ENCODE data around the gene LINC00237. TPM values are rescaled to one million over a fixed set of nuclear protein-coding genes. Genes with fewer than 3 reads are reported as not detected.

The LINC00237 gene
- polyA plus RNA-seq, 3 donors: not detected

GRCh38 chr20:21100578-21101452 lies 5.3 kb downstream of the LINC00237 start:
- DNase-seq (ENCODE audit: low read depth in 3 of 3, low spot score in 2 of 3): no peak

GRCh38 chr20:21099751-21100577 lies 6.2 kb downstream of the LINC00237 start:
- no peak for DNase-seq (ENCODE audit: low read depth in 3 of 3, low spot score in 2 of 3)

DNA sequence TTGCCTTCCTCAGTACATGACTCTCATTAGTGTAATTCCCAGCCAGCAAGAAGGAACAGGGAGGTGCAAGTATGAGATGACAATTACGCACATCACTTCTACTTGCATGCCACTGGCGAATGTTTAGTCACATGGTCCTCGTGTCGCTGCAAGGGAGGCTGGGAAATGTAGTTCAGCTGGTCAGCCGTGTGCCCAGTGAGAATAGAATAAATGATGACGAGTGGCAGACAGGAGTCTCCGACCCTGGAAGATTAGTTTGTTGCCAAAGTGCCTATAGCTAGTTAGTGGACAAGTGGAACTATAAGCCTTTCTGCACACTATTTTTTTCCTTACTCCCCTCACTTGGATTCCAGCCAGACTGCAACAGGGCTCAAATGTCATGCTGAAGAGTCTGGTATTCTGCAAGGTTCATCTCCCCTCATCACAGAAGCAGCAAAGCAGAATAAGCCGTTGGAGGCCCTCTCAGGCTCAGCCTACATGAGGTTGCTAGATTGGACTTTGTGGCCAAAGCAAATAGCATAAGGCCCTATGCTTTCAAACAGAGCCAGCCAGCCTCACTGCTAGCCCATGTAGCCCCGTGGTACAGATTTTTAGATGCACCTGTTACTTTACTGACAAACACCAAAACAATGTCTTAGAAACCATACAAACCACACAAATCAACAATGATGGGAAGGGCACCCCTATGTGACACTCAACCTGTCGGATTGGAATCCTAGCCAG lies 9.7 kb downstream of the LINC00237 start:
- DNase-seq (ENCODE audit: low read depth in 3 of 3, low spot score in 2 of 3): no peak

- no peak for DNase-seq (ENCODE audit: low read depth in 3 of 3, low spot score in 2 of 3)
Measured at GRCh38 chr20:21092806-21093205, 13.4 kb downstream of the LINC00237 start.

DNA sequence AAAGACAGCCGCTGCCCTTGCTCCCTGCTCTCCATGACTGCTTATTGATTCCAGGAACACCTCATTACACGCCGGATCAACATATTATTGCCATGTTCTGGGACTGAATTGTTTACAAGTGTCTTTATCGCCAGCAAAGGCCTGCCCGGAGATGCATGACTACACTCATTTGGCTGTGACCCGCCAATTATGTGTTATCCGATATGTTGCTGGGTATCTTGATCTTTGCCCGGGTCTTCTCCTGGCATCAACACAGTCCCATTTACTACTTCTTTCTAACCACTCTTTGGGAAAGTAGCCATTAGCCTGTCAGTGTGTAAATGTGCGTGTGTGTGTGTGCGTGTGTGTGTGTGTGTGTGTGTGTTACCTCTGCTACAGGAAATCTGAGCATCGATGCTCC lies 15.4 kb downstream of the LINC00237 start:
- DNase-seq (ENCODE audit: low read depth in 3 of 3, low spot score in 2 of 3): no peak

DNA sequence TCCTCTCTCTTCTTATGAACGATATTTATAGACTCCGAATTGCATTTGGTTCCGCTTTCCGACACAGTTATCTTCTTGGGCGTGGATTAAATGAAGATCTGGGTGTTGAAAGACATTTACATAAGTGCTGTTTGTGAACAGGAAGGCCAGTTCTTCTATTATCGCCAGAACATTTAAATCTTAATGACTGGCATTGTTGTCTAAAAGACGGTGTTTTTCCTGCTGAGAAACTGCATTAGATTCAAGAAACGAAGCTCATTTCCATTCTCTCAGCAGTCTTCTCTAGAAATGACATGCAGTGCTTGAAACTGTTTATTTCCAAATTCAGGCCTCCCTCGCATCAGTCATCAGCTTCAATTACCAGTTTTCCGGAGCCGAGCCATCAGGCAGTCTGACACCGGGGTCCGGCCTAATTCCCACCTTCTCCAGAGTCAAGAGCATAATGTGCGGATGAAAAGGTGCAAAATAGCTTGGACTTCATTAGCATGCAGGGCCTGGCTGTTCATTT lies 16.0 kb downstream of the LINC00237 start:
- DNase-seq (ENCODE audit: low read depth in 3 of 3, low spot score in 2 of 3): no peak

DNA sequence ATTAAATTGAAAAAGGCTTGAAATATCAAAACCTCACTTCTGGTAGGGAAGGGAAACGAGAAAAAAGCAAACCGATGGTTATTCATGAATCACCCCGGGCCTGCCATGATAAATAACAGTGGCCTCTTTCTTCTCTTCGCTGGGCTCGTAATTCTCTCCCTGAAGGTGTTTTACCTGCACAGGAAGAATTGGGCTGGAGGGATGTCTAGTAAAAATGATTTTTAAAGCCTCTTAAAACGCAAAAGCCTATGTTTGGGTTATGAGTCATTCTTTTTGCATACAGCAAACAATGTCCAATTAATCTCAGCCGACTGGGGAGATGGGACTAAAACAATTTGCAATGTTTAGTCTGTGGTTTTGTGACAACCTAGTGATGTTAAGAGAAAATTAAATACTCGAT lies 16.8 kb downstream of the LINC00237 start:
- DNase-seq (ENCODE audit: low read depth in 3 of 3, low spot score in 2 of 3): no peak

DNA sequence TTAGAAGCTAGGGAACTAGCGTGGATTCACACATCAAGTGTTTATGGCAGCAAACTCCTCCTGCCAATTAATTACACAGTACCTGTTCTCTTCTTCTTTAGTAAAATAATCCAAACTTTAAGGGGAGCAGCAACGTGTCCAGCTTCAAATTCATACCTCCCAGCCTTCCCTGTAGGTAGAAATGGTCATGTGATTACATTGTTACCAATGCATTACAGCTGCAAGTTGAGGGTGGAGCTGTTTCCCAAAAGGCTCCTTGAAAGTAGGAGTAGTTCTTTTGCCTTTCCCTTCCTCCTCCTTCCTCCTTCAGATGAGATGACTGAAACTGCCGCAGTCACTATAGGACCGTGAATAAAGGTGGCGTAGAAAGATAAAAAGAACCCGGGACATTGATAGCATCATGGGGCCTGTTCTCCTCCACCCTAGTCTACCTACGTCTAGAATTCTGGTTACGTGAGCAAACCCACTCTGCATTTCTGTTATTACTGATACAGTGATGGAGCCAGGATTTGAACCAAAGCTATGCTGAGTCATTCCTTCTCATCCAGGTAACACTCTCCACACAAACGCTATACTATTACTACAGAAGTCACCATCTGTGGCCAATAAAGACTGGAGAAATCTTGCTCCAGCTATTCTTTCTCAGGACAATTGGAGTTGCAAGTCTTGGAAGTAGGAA lies 18.2 kb downstream of the LINC00237 start:
- no peak for DNase-seq (ENCODE audit: low read depth in 3 of 3, low spot score in 2 of 3)

DNA sequence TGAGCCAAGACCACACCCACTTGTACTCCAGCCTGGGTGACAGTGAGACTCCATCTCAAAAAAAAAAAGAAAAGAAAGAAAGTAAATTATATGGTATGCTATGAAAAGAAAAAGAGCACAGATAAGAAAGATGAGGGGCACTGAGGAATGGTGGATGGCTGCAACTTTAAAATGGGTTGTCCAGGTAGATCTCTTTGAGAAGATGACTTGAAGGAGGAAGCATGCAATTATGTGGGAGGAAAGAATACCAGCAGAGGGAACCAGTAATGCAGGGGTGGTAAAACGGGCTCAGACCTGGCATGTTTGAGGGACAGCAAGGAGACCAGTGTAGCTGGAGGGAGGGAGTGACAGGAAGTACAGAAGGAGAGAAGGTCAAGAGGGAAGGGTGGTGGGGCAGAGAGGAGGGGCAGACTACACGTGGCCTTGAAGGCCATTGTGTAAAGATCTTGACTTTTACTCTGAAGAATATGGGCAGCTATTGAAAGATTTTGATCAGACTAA lies 22.3 kb downstream of the LINC00237 start:
- DNase-seq (ENCODE audit: low read depth in 3 of 3, low spot score in 2 of 3): no peak

DNA sequence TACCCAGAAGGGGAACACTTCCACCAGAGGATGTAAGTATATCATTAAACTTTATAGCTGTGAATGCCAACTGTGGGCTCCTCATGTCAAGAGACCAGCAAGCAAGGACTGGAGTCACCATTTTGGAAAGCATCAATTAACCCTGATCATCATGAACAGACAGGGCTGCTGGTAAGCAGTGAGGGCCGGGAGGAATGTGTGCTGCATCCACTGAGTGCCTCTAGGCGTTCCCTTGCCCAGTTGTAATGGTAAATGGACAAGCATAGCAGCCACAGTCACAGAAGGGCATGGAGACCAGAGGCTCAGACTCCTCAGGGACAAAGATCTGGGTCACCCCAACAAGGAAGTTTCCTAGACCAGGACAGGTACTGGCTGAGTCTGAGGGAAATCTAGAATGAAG lies 23.6 kb downstream of the LINC00237 start:
- DNase-seq (ENCODE audit: low read depth in 3 of 3, low spot score in 2 of 3): no peak

DNA sequence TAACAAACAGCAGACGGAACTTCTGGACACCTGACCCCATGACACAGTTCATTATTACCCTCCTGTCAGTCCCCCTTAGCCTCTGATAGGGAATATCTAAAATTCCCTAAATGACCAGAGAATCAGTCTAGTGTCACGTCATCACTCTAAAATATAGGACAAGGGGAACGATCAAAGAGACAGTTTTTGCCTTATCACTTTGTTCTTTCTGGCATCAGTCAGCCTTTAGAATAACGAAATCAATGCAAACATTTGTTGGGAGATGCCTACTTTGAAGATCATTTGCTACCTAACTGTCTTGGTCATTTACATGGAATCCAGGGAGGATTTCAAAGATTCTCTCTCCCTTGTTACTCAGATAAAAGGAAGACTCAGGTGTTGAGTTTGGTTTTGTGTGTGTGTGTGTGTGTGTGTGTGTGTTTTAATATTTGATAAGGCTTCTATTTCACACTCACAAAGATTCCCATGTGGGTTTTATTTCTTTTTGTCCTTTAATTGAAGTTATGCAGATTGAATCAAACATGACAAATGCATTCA lies 28.3 kb downstream of the LINC00237 start:
- no peak for DNase-seq (ENCODE audit: low read depth in 3 of 3, low spot score in 2 of 3)

GRCh38 chr20:21076073-21076472 lies 30.1 kb downstream of the LINC00237 start:
- DNase-seq (ENCODE audit: low read depth in 3 of 3, low spot score in 2 of 3): no peak

DNA sequence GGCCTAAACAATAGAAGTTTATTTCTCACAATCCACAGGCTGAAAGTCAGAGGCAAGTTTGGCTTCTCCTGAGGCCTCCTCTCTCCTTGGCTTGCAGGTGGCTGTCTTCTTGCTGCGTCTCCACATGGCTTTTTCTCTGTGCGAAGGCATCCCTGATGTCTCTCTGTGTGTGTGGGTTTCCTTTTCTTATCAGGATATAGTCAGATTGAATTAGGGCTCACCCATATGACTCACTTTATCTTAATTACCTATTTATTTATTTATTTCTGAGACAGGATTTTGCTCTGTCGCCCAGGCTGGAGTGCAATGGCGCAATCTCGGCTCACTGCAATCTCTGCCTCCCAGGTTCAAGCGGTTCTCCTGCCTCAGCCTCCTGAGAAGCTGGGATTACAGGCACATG lies 30.7 kb downstream of the LINC00237 start:
- DNase-seq (ENCODE audit: low read depth in 3 of 3, low spot score in 2 of 3): no peak

- no peak for DNase-seq (ENCODE audit: low read depth in 3 of 3, low spot score in 2 of 3)
Measured at GRCh38 chr20:21074605-21075336, 31.4 kb downstream of the LINC00237 start.

DNA sequence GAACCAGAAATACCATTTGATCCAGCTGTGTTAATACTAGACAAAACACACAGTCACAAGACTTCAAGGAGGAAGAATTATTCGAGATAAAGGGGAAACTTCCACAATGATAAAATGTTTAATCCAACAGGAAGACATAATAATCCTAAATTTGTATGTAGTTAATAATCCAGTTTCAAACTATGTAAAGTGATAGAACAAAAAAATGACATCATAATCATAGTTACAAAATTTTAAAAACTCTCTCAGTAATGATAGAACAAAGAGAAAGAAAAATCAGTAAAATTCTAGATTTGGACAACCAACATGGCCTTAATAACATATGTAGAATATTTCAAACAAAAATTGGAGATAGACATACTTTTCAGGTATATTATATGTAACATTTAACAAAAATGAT lies 38.9 kb downstream of the LINC00237 start:
- no peak for DNase-seq (ENCODE audit: low read depth in 3 of 3, low spot score in 2 of 3)

GRCh38 chr20:21064924-21065323 lies 41.2 kb downstream of the LINC00237 start:
- DNase-seq (ENCODE audit: low read depth in 3 of 3, low spot score in 2 of 3): no peak

- DNase-seq (ENCODE audit: low read depth in 3 of 3, low spot score in 2 of 3): no peak
Measured at GRCh38 chr20:21063276-21063675, 42.9 kb downstream of the LINC00237 start.

DNA sequence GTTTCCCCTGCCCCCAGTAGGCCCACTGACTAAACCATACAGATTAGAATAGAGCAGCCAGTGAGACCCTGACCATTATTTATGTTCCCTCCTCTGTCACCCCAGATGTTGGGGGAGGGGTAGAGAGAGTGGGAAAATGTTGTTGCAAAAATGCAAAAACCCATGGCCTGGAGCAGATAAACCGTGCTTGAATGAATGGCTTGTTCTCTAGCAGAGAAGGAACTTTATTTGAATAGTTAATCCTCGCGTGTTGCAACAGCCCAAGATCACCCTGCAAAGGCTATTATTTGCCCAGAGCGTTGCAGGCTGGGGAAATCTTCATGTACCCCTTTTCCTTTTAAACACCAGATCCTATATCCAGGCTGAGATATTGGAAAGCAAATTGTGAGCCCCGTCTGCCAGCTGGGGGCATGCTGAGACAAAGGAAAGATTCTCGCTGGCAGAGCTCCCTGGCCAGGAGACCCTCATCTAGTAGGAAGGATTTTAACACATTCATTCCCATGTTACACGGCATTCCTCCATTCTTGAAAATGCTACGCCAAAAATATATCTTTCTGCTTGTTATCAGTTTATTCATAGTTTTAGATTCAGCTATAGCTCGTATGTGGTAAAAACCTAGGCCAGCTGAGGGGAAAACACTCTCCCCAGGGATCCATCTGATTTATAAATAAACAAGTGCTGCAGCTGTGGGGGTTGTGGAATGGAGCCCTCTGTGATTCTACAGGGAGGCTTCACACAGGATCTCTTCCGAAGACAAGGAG lies 53.0 kb downstream of the LINC00237 start:
- peak in 1 of 3 donors; percentile 4 for DNase-seq (ENCODE audit: low read depth in 3 of 3, low spot score in 2 of 3)

DNA sequence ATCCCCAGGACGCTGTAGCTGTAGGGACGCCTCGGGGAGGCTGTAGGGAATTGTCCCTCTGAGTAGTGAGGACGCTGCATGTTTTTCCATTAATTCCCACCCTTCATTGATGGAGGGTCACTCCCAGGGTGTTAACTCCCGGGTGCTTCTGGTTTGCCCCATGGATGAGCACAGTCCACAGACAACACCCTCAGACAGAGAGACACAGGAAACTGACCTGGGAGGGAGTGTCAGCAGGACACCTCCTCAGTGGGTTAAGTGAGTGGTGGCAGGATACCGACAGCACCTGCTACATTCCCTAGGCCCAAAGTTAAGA lies 53.5 kb downstream of the LINC00237 start:
- DNase-seq (ENCODE audit: low read depth in 3 of 3, low spot score in 2 of 3): no peak
